ENCODE data around the gene RNF32.
"Not testable (repeated sequence)": the region's sequence is repeated elsewhere in the genome, so short reads cannot be mapped to it uniquely, and the experiment has no call there.

The RNF32 gene

GRCh38 chr7:156642306-156643045 lies 1.9 kb downstream of the RNF32 start:
- no peak for DNase-seq

- DNase-seq = not testable (repeated sequence)
Measured at GRCh38 chr7:156647330-156647729, 6.8 kb downstream of the RNF32 start.

GRCh38 chr7:156650042-156650441 lies 9.5 kb downstream of the RNF32 start:
- no peak for DNase-seq

GRCh38 chr7:156651474-156651873 lies 10.9 kb downstream of the RNF32 start:
- no peak for DNase-seq

- DNase-seq = no peak
Measured at GRCh38 chr7:156652886-156653568, 12.5 kb downstream of the RNF32 start.

- no peak for DNase-seq
Measured at GRCh38 chr7:156654511-156655234, 14.1 kb downstream of the RNF32 start.

- no peak for DNase-seq
Measured at GRCh38 chr7:156655251-156655650, 14.7 kb downstream of the RNF32 start.

- DNase-seq = no peak
Measured at GRCh38 chr7:156655983-156656382, 15.4 kb downstream of the RNF32 start.

GRCh38 chr7:156656598-156656997 lies 16.0 kb downstream of the RNF32 start:
- DNase-seq = no peak

GRCh38 chr7:156657681-156658080 lies 17.1 kb downstream of the RNF32 start:
- DNase-seq = no peak

GRCh38 chr7:156659203-156659602 lies 18.6 kb downstream of the RNF32 start:
- no peak for DNase-seq

GRCh38 chr7:156659961-156660360 lies 19.4 kb downstream of the RNF32 start:
- DNase-seq = no peak

- no peak for DNase-seq
Measured at GRCh38 chr7:156661637-156662036, 21.1 kb downstream of the RNF32 start.

GRCh38 chr7:156662277-156662676 lies 21.7 kb downstream of the RNF32 start:
- DNase-seq = no peak

- no peak for DNase-seq
Measured at GRCh38 chr7:156665101-156665500, 24.5 kb downstream of the RNF32 start.

GRCh38 chr7:156666368-156667109 lies 26.0 kb downstream of the RNF32 start:
- no peak for DNase-seq

- DNase-seq = no peak
Measured at GRCh38 chr7:156667110-156667426, 26.5 kb downstream of the RNF32 start.

GRCh38 chr7:156668130-156668741 lies 27.7 kb downstream of the RNF32 start:
- no peak for DNase-seq

GRCh38 chr7:156669035-156669828 lies 28.7 kb downstream of the RNF32 start:
- no peak for DNase-seq

GRCh38 chr7:156673454-156673853 lies 32.9 kb downstream of the RNF32 start:
- DNase-seq = no peak

GRCh38 chr7:156673902-156674301 lies 33.3 kb downstream of the RNF32 start:
- DNase-seq = no peak

GRCh38 chr7:156675721-156676120 lies 35.1 kb downstream of the RNF32 start:
- DNase-seq = no peak
